B cell (primary cell): ENCODE results near the gene BSDC1.

ENCODE experiments used
- EZH2 ChIP-seq: IDR thresholded peaks from 2 replicates; pipeline ENCODE4 v1.6.1; 2012; ENCODE audit warnings: borderline replicate concordance, low read depth, mild to moderate bottlenecking, moderate library complexity, low read length; ENCODE audit not compliant: insufficient read depth, poor library complexity, severe bottlenecking
- TF ChIP-seq, protein P1 (sequence below): fragments of 200-600 bp; IDR thresholded peaks from one replicate; pipeline ENCODE4 v1.8.0; 2022; ENCODE audit warnings: antibody characterized with exemption, mild to moderate bottlenecking

DNA sequence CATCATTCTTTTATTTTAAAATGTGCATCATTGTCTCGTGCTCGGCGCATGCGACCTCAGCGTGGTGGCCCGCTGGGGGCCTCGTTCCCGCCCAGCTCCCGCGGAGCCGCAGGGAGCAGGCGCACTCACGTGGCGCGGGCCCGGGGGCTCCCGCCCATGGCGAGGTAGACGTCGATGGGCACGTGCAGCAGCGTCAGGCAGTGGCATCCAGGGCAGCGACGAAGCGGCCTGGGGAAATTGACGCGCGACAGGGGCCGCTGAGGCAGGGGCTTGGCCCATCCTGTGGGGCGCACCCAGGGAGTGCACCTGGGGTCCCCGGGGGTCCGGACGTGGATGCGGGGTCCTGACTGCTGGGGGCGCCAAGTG is 33.0 kb downstream of the BSDC1 start:
- TF ChIP-seq EZH2 = no peak
- TF ChIP-seq, protein P1, sequence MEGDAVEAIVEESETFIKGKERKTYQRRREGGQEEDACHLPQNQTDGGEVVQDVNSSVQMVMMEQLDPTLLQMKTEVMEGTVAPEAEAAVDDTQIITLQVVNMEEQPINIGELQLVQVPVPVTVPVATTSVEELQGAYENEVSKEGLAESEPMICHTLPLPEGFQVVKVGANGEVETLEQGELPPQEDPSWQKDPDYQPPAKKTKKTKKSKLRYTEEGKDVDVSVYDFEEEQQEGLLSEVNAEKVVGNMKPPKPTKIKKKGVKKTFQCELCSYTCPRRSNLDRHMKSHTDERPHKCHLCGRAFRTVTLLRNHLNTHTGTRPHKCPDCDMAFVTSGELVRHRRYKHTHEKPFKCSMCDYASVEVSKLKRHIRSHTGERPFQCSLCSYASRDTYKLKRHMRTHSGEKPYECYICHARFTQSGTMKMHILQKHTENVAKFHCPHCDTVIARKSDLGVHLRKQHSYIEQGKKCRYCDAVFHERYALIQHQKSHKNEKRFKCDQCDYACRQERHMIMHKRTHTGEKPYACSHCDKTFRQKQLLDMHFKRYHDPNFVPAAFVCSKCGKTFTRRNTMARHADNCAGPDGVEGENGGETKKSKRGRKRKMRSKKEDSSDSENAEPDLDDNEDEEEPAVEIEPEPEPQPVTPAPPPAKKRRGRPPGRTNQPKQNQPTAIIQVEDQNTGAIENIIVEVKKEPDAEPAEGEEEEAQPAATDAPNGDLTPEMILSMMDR = no peak
